GM19238 (cell line): ENCODE measurements around the gene CELF6.
A peak's percentile ranks its signal among the peaks of the same experiment; 100 is the strongest.
"Not testable (repeated sequence)": the region's sequence is repeated elsewhere in the genome, so short reads cannot be mapped to it uniquely, and the experiment has no call there.

ENCODE experiments used
- DNase-seq: peaks from one replicate; pipeline ENCODE4 v3.0.0; 2011; ENCODE audit warnings: low spot score; ENCODE audit not compliant: insufficient read length

Gene CELF6

DNA sequence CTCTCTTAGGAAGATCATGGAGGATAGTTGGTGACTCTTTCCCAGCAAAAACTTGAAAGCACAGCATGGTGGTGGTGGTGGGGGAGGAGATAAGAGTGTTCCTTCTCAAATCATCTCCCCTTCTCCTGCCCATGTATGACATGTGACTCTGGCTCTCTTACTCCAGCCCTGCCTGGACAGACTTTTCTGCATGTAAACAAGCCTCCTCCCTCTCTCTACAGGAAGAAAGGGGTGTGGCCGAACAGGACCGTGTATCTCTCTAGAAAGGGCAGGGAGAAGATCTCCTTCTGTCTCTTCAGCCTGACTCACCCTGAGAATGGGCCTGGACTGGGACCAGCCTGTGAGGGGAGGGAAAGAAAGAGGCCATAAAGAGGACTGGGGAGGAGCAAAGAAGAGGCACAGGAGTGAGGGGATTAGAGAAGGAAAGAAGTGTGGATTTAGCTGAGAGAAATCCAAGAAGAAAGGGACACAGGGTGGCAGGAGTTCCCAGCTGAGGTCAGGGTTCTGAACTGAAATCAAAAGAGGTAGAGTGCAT, 1.5 kb downstream of the CELF6 start:
- DNase-seq, result no peak

GRCh38 chr15:72315706-72316370, 4.1 kb downstream of the CELF6 start:
- no peak for DNase-seq

DNA sequence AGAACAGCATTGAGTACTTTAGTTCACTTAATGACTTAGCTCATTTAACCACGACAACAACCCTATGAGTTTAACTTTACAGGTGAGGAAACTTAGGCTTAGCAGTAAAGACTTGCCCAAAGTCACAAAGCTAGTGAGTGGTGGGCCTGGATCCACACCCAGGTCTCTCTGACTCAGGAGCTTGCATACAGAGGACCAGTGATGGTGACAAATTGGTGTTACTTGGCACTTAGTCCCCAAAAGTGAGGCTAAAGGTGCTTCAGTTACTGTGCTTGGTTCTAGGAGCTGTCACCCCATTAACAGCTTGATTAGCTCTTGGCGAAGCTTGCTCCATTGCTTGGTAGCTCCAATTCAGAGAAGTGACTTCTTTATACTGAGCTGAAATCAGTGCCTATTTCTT, 6.1 kb downstream of the CELF6 start:
- DNase-seq, result no peak

DNA sequence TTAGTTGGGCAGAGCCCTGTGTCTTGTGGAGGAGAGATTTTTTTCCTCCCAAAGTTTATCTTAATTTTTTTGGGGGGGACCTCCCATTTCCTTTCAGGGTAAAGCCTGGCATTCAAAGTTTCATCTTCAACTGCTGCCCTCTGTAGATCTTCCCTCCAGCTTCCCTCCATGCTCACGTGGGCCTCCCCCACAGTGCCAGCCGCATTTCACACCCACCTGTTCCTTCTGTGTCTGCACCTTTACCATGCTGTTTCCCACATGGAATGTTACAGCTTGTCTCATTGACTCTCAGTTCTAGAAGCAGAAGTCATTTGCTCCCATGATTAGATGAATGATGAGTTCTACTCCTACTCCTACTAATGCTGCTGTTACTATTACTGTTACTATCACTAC, 6.5 kb downstream of the CELF6 start:
- DNase-seq, result no peak

DNA sequence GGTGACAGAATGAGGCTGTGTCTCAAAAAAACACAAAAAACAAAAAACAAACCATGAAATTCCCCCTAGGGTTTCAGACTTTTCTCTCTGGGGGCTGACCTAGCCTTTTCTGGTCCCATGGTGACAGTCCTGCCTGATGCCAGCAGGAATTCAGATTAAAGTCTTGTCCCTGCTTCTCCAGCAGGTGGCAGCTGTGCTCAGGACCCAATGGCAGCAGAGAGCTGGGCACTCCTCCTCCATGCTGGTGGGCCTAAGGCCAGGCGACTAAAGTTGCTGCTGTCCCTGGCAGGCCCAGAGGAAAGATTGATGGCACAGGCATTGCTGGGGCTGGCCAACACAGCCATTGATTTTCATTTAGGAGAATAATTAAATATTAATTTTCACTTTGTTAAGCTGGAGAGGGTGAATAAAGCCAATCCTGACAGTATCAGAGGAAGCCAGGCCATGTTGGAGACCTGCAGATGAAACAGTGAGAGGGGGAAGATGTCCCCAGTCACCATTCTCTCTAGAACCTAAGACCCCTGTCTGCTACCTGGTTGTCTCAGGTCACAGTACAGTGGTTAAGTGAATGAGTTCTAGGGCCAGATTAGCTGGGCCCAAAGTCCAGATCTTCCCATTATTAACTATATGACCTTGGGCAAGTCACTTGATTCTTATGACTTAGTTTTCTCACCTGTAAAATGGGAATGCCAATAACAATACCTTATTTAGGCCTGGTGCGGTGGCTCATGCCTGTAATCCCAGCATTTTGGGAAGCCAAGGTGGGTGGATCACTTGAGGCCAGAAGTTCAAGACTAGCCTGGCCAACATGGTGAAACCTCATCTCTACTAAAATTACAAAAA, 7.1 kb downstream of the CELF6 start:
- DNase-seq, result peak; percentile 78

GRCh38 chr15:72307026-72307425, 12.9 kb downstream of the CELF6 start:
- DNase-seq, result no peak

GRCh38 chr15:72306211-72306785, 13.7 kb downstream of the CELF6 start:
- no peak for DNase-seq

- DNase-seq, result no peak
Measured at GRCh38 chr15:72304596-72304995, 15.4 kb downstream of the CELF6 start.

DNA sequence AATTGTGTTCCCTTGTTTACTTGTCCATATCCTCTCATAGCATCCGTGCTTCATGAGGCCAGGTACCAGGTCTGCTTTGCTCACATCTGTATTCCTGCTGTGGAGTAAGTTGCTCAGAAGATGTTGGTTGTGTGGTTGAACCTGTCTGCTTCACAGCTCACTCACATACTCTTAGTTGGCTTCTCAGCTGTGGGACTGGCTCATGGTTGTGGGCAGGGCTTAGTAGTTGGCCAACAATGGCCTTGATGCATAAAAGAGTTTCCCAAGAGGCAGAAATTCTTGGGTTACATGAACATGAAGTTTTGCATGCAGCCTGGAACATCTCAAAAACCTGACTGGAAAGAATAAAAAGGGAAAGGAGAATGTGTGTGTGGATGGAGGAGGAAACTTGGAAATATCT, 17.0 kb downstream of the CELF6 start:
- no peak for DNase-seq

DNA sequence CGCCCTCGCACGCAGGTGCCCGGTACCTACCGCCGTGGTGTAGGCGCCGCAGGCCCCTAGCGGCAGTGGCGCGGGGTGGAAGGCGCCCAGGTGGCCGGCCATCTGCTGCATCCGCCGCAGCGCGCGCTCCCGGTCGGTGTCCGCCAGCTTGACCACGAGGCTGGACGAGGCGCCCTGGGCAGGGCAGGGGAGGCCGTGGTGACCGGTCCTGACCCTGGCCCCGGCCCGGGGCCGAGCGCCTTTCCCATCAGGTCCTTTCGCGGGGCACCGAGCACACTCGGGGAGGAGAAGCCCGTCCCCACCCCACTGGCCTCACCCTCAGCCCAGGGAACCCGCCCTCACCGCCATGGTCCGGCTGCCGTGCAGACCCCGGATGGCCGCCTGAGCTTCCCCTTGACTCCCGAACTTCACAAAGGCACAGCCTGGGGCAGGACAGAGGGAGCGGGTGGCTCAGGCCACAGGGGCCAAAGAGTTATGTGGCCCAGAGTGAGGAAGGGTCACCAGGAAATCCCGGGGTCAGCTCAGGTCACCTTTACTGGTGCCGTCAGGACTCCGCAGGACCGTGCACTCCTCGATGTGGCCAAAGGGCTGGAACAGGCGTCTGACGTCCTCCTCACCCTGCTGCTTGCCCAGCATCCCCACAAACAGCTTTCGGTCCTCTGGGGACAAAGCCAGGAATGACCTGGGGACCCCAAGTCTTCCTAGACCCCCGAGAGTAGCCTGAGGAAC, 30.2 kb downstream of the CELF6 start:
- DNase-seq, result no peak

DNA sequence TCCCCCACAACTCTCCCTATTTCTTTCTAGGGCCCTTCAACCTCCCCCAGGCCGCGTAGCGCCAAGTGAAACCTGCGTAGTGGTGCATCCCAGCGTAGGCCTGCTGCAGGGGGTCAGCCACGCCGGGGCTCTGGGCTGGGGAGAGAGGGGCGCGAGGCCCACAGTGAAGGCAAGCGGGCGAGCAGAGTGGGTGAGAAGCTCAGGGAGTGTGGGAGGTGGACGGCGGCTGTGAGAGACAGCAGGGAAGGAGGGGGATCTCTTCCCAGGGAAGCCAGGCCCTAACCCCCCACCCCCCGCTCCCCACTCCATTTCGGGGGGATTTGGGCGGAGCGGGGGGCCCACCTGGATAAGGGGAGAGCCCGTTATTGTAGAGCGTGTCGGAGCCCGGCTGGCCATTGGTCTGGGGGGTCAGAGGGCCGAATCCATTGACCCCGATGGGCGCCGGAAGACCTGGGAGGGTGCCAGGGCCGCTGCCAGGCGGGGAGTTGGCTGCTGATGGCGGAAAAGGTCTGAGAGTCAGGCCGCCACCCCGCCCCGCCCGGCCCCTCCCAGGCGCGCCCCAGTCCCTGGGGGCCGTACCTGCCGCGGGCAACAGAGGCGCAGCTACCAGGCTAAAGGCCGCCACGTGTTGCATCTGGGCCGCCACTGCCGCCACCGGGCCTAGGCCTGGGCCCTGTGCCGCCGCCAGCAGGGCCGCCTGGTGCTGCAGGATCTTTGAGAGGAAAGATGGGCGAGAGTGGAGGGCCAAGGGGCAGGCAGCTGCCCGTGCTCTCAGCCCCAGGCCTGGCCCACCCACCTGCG, 31.0 kb downstream of the CELF6 start:
- no peak for DNase-seq

- no peak for DNase-seq
Measured at GRCh38 chr15:72285927-72286516, 33.9 kb downstream of the CELF6 start.

DNA sequence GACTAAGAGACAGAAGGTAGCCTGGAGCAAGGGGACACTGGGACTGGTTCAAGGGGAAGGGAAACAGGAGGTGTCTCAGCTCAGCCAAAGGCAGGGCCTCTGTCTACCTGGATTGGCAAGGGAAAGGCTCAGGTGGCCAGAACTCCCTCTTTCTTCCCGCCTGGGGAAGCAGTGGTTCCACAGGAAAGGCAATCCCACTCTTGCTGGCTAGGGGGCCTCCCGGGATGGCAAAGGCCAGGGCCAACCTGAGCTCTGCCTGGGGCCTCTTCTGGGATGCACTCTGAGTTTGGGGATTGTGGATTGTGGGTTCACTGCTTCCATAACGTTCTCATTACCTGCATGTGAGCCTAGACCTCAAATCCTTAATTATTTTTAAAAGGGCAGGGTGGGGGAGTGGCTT, 34.6 kb downstream of the CELF6 start:
- DNase-seq, result no peak

DNA sequence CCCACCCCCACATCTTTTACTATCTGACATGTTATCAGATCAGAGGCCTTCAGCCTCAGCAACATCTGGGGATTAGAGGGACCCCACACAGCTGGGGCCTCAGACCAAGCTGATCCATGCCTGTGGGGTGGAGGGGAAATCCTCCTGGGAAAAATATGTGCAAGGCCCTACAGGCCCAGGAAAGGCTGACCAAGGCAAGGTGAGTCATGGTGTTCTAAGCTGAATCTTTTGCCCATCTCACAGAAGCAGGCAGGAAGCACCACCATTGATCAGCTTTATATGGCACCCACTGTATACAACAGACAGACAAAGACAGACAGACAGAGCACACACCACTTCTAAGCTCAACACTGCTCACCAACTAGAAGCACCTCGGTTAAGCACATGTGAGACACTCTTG, 35.2 kb downstream of the CELF6 start:
- no peak for DNase-seq

GRCh38 chr15:72281713-72282112, 38.2 kb downstream of the CELF6 start:
- no peak for DNase-seq

- no peak for DNase-seq
Measured at GRCh38 chr15:72280751-72281150, 39.2 kb downstream of the CELF6 start.

GRCh38 chr15:72278737-72279136, 41.2 kb downstream of the CELF6 start:
- no peak for DNase-seq

DNA sequence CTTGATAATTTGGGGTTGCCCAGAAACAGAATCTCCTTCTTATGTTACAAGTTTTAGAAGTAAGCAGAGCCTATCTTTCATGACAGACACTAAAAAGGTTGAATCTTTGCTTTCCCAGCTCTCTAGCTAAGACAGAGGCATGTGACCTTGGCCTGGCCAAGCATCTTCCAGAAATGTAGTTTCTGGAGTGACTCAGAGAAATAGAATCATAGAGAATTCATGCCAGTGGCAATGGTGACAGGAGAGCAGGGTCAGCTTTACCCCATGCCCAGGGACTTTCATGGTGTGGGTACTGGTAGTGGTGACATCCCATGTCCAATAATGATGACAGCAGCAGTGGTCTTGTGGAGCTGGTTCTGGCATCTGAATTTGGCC, 43.6 kb downstream of the CELF6 start:
- no peak for DNase-seq

- DNase-seq, result not testable (repeated sequence)
Measured at GRCh38 chr15:72275635-72276325, 44.2 kb downstream of the CELF6 start.

DNA sequence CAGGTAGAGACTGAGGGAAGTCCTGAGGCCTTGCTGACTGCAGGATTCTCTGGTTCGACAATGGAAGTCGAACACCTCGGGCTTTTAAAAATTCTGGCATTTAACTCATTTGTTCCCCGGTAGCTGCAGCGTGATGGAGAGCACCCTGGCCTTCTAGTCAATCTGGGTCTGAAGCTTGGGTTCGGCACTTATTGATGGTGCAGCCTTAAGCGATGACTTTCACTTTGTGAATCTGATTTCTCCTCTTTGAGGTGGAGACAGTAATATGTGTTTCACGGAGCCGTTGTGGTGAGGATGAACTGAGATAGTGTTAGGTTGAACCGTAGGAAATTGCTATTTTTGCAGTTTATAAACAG, 47.0 kb downstream of the CELF6 start:
- DNase-seq, result no peak
